Measurements from ENCODE around the gene MAFB.

The MAFB gene

GRCh38 chr20:40698744-40699143 is 9.7 kb upstream of the MAFB start:
- no peak for DNase-seq

GRCh38 chr20:40698281-40698680 is 9.2 kb upstream of the MAFB start:
- DNase-seq: no peak

- DNase-seq: no peak
Measured at GRCh38 chr20:40697541-40697940, 8.5 kb upstream of the MAFB start.

- no peak for DNase-seq
Measured at GRCh38 chr20:40695214-40695613, 6.2 kb upstream of the MAFB start.

GRCh38 chr20:40694246-40694645 is 5.2 kb upstream of the MAFB start:
- DNase-seq: no peak

- DNase-seq: no peak
Measured at GRCh38 chr20:40692240-40693011, 3.4 kb upstream of the MAFB start.

GRCh38 chr20:40691566-40692239 is 2.7 kb upstream of the MAFB start:
- DNase-seq: no peak

- no peak for DNase-seq
Measured at GRCh38 chr20:40690836-40691565, 2.0 kb upstream of the MAFB start.

- DNase-seq: peak; percentile 78
Measured at GRCh38 chr20:40689943-40690835, 1.2 kb upstream of the MAFB start.

GRCh38 chr20:40688129-40689099 is 622 bp downstream of the MAFB start:
- DNase-seq: no peak

- peak; percentile 16 for DNase-seq
Measured at GRCh38 chr20:40687384-40688128, 1.5 kb downstream of the MAFB start.

GRCh38 chr20:40686893-40687292 is 2.1 kb downstream of the MAFB start:
- no peak for DNase-seq

GRCh38 chr20:40686434-40686882 is 2.6 kb downstream of the MAFB start:
- DNase-seq: no peak

GRCh38 chr20:40685349-40685748 is 3.7 kb downstream of the MAFB start:
- DNase-seq: no peak

- DNase-seq: no peak
Measured at GRCh38 chr20:40683894-40684268, 5.2 kb downstream of the MAFB start.

- DNase-seq: no peak
Measured at GRCh38 chr20:40683221-40683893, 5.7 kb downstream of the MAFB start.

GRCh38 chr20:40682104-40682981 is 6.7 kb downstream of the MAFB start:
- no peak for DNase-seq

- DNase-seq: no peak
Measured at GRCh38 chr20:40681684-40682083, 7.4 kb downstream of the MAFB start.

- no peak for DNase-seq
Measured at GRCh38 chr20:40681165-40681564, 7.9 kb downstream of the MAFB start.

Measured in NCI-H1092 treated with DMSO at 0.1 percent for 48 hours (cell line).